Left hindlimb (tissue), 1 donor: ENCODE data around the gene POU2F3.

ENCODE experiments used
- DNase-seq: peaks from one replicate; pipeline ENCODE4 v3.0.0-alpha.2; 2018

Gene POU2F3

GRCh38 chr11:120293038-120293800 lies 53.3 kb downstream of the POU2F3 start:
- DNase-seq, result no peak

GRCh38 chr11:120294096-120294495 lies 54.2 kb downstream of the POU2F3 start:
- no peak for DNase-seq

DNA sequence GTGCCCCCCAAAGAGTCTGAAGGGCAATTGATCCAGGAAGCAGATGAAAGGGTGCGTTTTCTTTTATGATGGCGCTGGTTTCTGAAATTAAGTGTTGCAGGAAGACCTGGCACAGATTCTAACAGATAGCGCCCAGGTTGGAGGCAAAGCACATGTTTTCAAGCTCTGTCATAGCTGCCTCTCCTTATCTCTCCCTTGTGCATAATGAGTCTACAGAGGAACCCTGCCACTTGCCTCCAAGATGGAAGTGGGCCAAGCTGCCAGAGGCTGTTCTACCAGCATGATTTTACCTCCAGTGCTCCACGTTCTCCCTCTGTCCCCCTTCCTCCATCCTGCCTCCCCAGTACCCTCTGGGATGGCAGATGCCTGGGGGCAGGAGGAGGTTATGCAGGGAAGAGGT lies 55.2 kb downstream of the POU2F3 start:
- no peak for DNase-seq

DNA sequence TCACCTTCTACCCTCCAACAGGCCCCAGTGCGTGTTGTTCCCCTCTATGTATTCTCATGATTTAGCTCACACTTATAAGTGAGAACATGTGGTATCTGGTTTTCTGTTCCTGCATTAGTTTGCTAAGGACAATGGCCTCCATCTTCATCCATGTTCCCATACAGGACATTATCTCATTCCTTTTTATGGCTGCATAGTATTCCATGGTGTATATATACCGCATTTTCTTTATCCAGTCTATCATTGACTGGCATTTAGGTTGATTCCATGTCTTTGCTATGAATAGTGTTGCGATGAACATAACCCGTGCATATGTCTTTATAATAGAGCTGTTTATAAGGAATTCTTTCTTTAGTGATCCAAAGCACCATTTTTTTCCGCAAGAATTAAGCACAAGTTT lies 56.6 kb downstream of the POU2F3 start:
- no peak for DNase-seq

- no peak for DNase-seq
These were observed 58.5 kb downstream of the POU2F3 start for GRCh38 chr11:120298461-120298860.

- no peak for DNase-seq
These were observed 62.3 kb downstream of the POU2F3 start for GRCh38 chr11:120302001-120302805.

- peak; percentile 54 for DNase-seq
These were observed 63.2 kb downstream of the POU2F3 start for GRCh38 chr11:120303004-120303637.

- DNase-seq, result no peak
These were observed 64.6 kb downstream of the POU2F3 start for GRCh38 chr11:120304526-120304925.

- DNase-seq, result no peak
These were observed 65.3 kb downstream of the POU2F3 start for GRCh38 chr11:120305286-120305685.

DNA sequence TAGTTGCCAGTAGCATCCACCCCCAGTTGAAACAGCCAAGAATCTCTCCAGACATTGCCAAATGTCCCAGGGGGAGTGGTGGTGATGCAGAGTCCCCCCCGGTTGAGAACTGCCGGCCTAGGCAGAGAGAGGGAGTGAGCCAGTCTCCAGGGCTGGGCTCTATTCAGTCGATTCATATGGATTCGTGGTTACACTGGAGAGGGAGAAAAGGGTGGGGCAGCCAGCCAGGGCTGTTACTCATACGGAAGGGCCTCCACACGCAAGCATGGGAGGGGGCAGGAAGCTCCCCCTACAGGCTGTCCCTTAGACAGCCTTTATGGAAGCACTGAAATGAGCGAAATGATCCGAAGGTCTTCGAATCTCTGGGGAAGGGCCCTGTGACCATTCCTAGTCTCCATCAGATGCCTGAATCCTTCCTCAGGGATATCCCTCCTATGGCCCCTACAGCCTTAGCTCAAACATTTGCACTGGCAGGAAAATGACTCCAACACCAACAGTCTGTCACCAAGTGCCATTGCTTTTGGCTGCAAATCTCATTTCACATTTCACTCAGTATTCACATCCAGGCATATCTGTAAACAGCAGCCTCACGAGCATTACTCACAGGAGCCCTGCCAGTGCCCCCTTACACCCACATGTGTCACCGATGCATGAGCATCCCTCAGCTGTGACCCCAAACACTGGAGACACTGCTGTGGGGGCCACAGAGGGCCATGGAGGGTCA lies 66.7 kb downstream of the POU2F3 start:
- DNase-seq, result peak; percentile 50

DNA sequence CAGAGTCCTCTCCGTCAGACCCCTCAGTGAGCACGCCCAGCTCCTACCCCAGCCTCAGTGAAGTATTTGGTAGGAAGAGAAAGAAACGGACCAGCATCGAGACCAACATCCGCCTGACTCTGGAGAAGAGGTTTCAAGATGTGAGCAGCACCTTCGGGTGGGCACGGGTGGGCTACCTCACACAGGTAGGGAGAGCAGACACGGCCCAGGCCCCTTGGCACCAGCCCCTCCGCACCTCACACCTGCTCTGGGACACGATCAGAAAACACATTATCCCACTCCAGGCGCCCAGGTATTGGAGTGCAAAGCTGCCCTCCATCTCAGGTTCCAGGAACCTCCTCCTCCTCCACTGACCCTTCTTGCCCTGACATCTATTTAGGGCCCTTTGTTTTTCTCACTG lies 67.5 kb downstream of the POU2F3 start:
- no peak for DNase-seq

DNA sequence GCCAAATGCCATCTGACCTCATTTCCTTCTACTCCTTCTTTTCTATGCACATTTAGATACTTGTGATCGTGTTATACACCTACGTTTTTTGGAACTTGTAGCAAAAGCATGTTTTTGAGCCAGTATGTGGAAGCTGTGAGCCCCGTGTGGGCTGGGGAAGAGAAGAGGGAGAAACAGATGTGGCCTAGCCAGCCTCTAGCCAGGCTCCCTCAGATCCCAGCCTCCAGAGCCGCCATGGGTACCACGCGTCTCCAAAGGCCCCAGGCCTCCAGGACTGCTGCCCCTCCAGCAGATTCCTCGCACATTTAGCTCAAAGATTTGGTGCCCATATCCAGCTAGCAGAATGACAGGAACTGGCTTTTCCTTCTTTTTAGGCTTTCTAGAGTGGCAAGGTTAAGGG lies 68.1 kb downstream of the POU2F3 start:
- DNase-seq, result no peak

DNA sequence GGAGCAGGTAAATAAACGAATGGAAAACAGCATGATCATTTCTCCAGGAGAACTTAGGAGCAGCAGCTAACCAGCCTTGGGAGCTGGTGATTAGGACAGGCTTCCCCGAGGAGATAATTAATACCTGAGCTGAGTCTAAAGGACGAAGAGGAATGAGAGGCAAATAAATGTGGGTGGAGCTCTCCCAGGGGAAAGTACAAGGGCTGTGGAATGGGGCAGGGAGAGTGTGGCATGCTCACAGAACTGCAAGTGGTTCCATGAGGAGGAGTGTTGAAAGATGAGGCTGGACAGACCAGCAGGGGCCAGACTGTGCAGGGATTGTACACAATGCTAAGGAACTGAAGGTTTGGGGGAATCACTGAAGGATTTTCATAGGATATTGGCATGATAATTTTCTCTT lies 70.9 kb downstream of the POU2F3 start:
- no peak for DNase-seq

GRCh38 chr11:120314861-120315260 lies 74.9 kb downstream of the POU2F3 start:
- DNase-seq, result no peak

DNA sequence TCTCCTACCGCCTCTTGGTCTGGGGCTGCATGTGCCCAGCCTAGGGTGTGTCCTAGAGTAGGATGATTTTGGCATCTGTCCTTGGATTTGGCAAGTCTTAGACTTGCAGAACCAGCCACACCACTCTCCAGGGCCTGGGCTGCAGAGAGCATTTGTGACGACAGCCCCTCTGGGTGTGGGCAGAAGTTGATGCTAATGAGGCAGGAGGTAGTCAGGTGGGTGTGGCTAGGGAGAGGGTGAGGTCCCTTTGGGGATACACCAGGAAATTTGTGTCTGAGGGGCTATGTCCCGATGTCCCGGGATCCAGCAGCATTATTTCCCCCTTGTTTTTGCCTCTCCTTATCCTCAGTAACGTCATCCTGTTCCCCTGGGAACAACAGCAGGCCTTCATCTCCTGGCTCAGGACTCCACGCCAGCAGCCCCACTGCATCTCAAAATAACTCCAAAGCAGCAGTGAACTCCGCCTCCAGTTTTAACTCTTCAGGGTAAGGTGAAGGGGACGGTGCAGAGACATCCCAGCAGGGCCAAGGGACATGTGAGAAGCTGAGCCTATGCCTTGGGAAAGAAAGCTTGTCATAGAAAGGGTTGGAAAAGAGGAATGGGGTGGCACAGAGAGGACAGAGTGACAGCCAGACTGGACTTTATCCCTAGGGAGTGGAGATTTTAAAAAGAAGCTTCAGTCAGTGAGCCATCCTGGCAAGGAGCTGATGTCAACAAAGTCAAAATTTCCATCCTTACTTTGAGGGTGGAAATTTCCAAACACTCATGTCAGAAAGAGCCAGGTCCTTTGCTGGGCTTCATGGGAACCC lies 77.1 kb downstream of the POU2F3 start:
- peak; percentile 53 for DNase-seq

- DNase-seq, result no peak
These were observed 77.9 kb downstream of the POU2F3 start for GRCh38 chr11:120317689-120318480.

DNA sequence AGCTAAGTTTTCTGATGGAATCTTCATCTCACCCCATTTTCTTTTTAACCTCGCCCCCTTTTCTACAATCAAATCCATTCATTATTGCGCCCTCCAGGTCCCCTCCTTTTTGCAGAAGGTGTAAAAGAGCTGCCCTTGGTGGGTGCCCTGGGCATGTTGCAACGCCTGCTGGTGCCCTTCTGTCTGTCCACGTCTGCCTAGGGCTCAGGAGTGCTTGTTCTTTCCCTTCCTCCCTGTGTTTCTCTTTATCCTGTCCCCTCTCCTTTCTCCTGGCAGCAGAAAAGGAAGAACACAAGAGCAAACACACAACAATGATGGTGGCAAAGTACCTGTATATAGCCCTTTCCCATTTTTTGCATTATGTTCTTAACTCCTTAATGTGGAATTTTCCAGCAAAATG lies 79.0 kb downstream of the POU2F3 start:
- no peak for DNase-seq

DNA sequence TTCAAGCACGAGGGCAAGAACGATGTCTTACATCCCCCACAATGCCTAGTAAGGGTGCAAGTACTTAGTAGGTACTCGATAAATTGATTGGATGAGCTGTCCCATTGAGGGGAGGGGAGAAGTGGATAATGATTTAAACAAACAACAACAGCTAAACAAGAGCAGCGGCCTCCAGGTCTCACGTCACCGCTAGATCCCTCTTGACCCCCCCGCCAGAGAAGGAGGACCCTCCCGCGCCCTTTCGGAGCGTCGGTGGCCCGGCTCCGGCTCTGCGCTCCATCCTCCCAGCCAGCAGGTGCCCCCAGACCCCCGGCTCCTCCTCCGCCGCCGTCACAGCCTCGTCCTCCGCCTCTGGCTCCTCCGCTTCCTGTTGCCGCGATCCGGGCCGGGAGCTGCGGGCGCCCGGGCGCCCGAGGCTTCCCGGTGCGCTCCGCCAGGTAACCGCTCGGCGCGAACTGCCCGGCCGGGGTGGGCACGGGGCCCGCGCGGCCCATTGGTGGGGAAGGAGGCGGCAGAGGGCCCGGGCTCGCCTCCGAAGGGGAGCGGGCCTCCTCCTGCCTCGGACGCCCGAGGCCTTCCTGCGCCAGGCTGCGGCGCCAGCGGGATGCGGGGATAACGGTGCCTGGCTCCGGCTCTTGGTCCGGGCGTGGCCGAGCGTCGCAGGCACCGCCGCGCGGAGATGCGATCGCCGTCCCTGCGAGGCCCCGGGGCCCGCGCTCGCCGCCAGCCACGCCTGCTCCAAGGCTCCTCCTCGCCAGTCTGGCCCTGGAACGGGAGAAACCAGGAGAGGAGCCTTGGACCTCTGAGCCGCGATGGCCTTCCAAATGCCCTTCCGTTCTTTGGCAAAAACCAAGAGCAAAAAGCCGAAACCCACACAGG lies 85.2 kb downstream of the POU2F3 start, which contains the start of gene TLCD5:
TLCD5 (plus strand) TSS at position 368 of the 879 bp plus-strand sequence. CDS start 2,143 bp downstream, outside the sequence.
- peak; percentile 85 for DNase-seq

DNA sequence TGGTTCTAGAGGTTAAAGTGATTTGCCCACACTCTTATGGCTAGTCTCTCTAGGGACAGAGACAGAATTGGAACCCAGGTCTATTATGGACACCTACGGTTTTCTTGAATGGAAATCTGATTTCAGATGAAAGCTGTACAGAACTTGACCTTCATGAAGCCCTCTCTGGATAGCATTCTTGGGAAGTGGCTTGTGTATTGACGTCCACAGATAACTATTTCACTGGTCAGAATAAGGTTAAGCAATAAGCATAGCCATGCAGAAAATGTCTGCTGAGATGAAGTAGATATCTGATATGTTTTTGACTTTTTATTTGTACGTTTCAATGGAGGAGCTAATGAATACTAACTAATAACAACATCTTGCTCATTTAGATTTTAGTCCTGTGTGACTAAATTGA lies 86.3 kb downstream of the POU2F3 start:
- DNase-seq, result no peak

DNA sequence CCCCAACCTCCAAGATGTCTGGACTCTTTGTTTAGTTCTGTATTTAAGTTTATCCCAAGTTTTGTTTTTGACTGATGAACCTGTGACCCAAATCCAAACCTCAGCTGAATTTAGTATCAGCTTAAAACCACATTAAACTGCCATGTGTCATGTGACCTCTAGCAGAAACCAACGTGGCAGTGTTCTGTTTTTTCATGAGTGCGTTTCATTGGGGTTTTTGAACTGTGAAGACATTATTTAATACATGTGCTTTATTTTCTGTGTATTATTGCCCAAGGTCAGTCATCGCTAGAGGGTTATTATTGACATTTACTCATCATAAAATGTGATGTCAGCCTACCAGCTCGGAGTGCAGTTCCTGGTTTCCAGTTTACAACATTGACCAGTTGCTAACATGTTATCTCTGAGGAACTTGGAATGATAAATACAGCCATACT lies 86.9 kb downstream of the POU2F3 start:
- DNase-seq, result no peak
